GM18499 (cell line): ENCODE data around the gene AXIN1.

Experiments
- ATAC-seq: cut with Tn5 transposase; IDR thresholded peaks from one replicate; pipeline ENCODE4 v1.9.1; 2021; ENCODE audit warnings: moderate number of reproducible peaks; ENCODE audit not compliant: insufficient read depth, unreplicated experiment

AXIN1 gene

DNA sequence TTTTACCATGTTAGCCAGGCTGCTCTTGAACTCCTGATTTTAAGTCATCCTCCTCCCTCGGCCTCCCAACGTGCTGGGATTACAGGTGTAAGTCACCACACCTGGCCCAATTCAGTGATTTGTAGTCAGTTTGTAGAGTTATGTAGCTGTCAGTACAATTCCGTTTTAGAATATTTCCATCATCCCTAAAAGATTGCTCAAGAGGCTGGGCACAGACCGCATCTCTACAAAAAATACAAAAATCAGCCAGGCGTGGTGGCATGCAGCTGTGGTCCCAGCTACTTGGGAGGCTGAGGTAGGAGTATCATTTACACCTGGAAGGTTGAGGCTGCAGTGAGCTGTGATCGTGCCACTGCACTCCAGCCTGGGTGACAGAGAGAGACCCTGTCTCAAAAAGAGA, 97.3 kb downstream of the AXIN1 start:
- no peak for ATAC-seq

DNA sequence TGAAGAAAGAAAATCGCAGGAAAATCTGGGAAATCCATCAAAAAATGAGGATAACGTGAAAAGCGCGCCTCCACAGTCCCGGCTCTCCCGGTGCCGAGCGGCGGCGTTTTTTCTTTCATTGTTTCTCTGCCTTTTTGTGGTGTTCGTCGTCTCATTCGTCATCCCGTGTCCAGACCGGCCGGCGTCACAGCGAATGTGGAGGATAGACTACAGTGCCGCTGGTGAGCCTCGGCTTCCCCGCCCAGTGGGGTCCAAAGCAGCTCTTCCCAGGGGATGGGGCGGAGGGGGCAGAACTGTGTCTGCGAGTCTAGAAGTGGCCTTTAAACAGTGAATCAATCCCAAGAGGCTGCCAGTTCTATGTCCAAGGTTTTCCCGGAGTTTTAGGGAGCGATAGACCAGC, 98.1 kb downstream of the AXIN1 start:
- no peak for ATAC-seq

DNA sequence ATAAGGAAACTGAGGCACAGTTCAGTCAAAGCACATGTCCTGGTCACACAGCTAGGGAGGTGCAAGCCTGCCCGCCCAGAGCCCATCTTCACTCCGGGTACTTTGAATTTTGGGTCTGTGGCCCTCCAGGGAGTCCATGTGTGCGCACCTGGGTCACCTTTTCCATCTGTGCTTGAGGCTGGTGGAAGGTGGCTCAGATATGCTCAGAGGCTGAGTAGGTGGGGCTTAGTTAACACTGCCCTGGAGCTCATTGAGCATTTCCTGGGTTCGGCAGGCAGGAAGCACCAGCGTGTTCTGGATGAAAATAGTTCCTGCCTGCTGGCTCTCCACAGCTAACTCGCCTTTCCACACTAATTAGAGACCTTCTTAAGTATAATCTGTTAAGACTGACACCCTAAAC, 98.7 kb downstream of the AXIN1 start:
- no peak for ATAC-seq

DNA sequence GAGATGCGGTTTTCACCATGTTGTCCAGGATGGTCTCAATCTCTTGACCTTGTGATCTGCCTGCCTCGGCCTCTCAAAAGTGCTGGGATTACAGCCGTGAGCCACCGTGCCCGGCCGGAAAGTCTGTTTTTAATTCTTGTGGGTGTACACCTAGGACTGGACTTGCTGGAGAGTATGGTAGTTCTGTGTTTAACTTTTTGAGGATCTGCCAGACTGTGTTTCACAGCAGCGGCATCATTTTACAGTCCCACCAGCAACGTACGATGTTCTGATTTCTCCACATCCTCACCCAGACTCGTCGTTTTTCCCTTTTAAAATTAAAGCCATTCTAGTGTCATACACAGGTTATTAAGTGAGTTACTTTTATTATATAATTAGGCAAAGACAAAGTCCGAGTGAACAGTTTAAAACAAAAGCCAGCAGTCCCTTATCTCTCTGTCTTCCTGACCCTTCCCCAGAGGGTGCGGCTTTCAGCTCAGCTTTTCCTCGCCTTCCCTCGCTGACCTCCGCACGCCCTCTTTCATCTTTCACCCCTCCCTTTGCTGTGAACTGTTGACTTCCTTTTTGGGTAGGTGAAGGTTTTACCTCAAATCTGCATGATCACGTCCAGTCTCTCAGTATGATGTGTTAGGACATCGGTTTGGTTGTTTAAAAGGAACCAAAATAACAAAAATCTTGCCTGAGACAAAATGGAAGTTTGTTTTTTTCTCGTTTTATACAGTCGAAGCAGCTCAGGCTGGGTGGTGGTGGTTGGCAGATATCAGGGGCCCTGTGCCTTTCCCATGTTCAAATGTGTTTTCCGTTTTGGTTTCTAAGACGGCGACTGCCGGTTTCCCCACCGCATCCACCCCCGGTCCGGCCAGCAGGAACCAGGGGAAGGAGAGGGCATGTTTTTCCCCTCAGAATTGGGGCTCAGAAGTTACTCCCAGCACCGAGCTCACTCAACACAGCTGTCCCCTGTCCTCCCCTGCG, 99.9 kb downstream of the AXIN1 start:
- ATAC-seq, result no peak

GRCh38 chr16:249431-249830, 103.1 kb downstream of the AXIN1 start:
- ATAC-seq, result no peak

DNA sequence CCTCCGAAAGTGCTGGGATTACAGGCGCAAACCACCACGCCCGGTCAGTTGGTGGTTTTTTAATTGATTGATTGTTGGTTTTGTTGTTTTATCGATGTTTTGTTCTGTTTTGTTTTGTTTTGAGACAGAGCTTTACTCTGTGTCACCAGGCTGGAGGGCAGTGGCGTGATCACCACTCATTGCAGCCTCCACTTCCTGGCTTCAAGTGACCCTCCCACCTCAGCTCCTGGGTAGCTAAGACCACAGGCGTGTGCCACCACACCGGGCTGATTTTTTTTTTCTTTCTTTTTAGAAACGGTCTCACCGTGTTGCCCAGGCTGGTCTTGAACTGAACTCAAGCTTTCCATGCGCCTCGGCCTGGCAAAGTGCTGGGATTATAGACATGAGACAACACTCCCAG, 105.5 kb downstream of the AXIN1 start:
- no peak for ATAC-seq

- no peak for ATAC-seq
Observed at GRCh38 chr16:245105-245504, 107.4 kb downstream of the AXIN1 start.

- ATAC-seq, result no peak
Observed at GRCh38 chr16:243348-243747, 109.2 kb downstream of the AXIN1 start.

DNA sequence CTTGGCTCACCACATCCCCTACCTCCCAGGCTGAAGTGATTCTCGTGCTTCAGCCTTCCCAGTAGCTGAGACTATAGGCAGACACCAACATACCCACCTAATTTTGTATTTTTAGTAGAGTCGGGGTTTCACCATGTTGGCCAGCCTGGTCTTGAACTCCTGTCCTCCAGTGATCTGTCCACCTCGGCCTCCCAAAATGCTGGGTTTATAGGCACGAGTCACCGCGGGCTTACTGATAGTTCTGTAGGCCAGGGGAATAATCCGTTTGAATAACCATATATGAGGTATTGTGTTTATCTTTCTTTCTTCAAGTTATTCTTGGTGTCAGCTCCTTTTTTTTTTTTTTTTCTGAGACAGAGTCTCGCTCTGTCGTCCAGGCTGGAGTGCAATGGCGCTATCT, 110.2 kb downstream of the AXIN1 start:
- ATAC-seq, result no peak

DNA sequence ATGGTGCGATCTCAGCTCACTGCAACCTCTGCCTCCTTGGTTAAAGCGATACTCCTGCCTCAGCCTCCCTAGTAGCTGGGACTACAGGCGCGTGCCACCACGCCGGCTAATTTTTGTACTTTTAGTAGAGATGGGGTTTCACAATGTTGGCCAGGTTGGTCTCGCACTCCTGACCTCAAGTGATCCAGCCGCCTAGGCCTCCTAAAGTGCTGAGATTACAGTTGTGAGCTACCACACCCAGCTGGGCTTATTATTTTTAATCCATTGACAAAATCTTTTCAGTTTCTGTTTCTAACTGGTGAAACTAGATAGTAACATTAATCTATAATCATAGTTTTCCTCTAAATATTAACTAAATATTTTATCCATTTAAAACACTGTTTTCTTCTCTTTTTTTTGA, 112.0 kb downstream of the AXIN1 start:
- ATAC-seq, result no peak

- no peak for ATAC-seq
Observed at GRCh38 chr16:239948-240277, 112.6 kb downstream of the AXIN1 start.
